Spleen (tissue), 11 donors: Measurements from ENCODE around the gene SRD5A1. TPM values are rescaled to one million over a fixed set of nuclear protein-coding genes. Genes with fewer than 3 reads are reported as not detected.

Experiments
- DNase-seq: peaks from one replicate; pipeline ENCODE4 v3.0.0-alpha.2; 2020
- H3K27ac ChIP-seq, 8 donors: fragments of 200-600 bp; sonication (generic) in 7 of 8; 1 replicate in 4 of 8; 2 replicates in 4 of 8; pipeline versions ENCODE4 v1.5.0 to v1.8.0; 2016 to 2021; ENCODE audit warnings: inconsistent platforms in 4 of 8, mild to moderate bottlenecking in 4 of 8, moderate library complexity in 1 of 8
- H3K27me3 ChIP-seq, 7 donors: fragments of 200-600 bp; sonication (generic) in 6 of 7; replicated peaks in 1 of 7; 1 replicate in 4 of 7; 2 replicates in 3 of 7; pipeline versions ENCODE4 v1.5.0 to v1.8.0; 2016 to 2021; ENCODE audit warnings: inconsistent platforms in 3 of 7, mild to moderate bottlenecking in 1 of 7
- H3K36me3 ChIP-seq, 6 donors: fragments of 200-600 bp; sonication (generic) in 5 of 6; 1 replicate in 4 of 6; 2 replicates in 2 of 6; pipeline versions ENCODE4 v1.5.0 to v1.8.0; 2016 to 2021; ENCODE audit warnings: inconsistent platforms in 2 of 6
- H3K4me1 ChIP-seq, 6 donors: fragments of 200-600 bp; sonication (generic) in 5 of 6; 1 replicate in 3 of 6; 2 replicates in 3 of 6; pipeline versions ENCODE4 v1.5.0 to v1.8.0; 2016 to 2021; ENCODE audit warnings: inconsistent platforms in 3 of 6
- H3K4me3 ChIP-seq, 8 donors: fragments of 200-600 bp; sonication (generic) in 7 of 8; 1 replicate in 4 of 8; 2 replicates in 4 of 8; pipeline versions ENCODE4 v1.5.0 to v1.8.0; 2016 to 2021; ENCODE audit warnings: inconsistent platforms in 4 of 8, mild to moderate bottlenecking in 4 of 8, moderate library complexity in 2 of 8
- H3K9me3 ChIP-seq, 8 donors: fragments of 200-600 bp; sonication (generic) in 7 of 8; 1 replicate in 4 of 8; 2 replicates in 4 of 8; pipeline versions ENCODE4 v1.5.0 to v1.8.0; 2016 to 2021; ENCODE audit warnings: inconsistent platforms in 4 of 8
- POLR2A ChIP-seq, 3 donors: fragments of 450-650 bp; IDR thresholded peaks; one replicate each; pipeline ENCODE4 v1.5.1; 2017; ENCODE audit warnings: antibody characterized with exemption in 3 of 3, mild to moderate bottlenecking in 1 of 3
- POLR2AphosphoS5 ChIP-seq, 3 donors: sonication (generic); formaldehyde crosslinking; IDR thresholded peaks; one replicate each; pipeline ENCODE4 v1.5.1; 2017; ENCODE audit warnings: antibody characterized with exemption in 3 of 3
- WGBS, 5 donors: extraction: QIAGEN DNeasy Blood & Tissue Kit in 3 of 5; methylation state at CpG; one replicate each; pipeline versions ENCODE4 v1.1.5 to v1.1.7; 2013 to 2018; 5-methylcytosine and 5-hydroxymethylcytosine counted together
- intact Hi-C: fragments of 100-400 bp; cut with DNase I; formaldehyde crosslinking; loops from one replicate; pipeline ENCODE4 v1.15.0; 2023; ENCODE audit warnings: low total_unique reads
- polyA plus RNA-seq, 3 donors: library from polyadenylated mRNA; stranded (reverse); fragments of 200-250 nt; gene quantifications; one replicate each; pipeline ENCODE4 v1.2.1, GENCODE V29; 2013
- total RNA-seq, 7 donors: library from RNA; depleted of rRNA in 3 of 7; stranded (reverse); fragments of >200 nt in 3 of 7; fragmentation: NEBNext Ultra II Directional in 4 of 7; extraction: Animal tissue kit (Norgen Biotek cat#: 25700) in 4 of 7; gene quantifications; one replicate each; pipeline versions ENCODE4 v1.1.0 to v1.2.1, GENCODE V29; 2016 to 2021
- TF ChIP-seq, protein P1 (sequence below), 11 experiments: fragments of 200-600 bp in 7 of 11; fragments of 450-650 bp in 4 of 11; sonication (generic) in 4 of 11; IDR thresholded peaks in 8 of 11; conservative IDR thresholded peaks in 3 of 11; 1 replicate in 7 of 11; 2 replicates in 4 of 11; pipeline versions ENCODE4 v1.4.0 to v1.8.0; 2016 to 2021; ENCODE audit warnings: antibody characterized with exemption in 11 of 11, inconsistent platforms in 4 of 11, mild to moderate bottlenecking in 1 of 11
- donor health status: healthy with polysubstance abuse.
- donor health status: DM: no; HTN: no; CAD: no; lungs with moderate emphysema.
- donor health status: DM: no; HTN: no; CAD: no.
- donor health status: Bipolar disorder and iron deficiency.
- donor health status: healthy.
- donor health status: DM: no; HTN: no; CAD: no.
- donor health status: DM: yes; HTN: yes; CAD: no.

Gene SRD5A1
- total and polyA plus RNA-seq, 10 donors = 2.5 to 9.3 (median 5.7) TPM

DNA sequence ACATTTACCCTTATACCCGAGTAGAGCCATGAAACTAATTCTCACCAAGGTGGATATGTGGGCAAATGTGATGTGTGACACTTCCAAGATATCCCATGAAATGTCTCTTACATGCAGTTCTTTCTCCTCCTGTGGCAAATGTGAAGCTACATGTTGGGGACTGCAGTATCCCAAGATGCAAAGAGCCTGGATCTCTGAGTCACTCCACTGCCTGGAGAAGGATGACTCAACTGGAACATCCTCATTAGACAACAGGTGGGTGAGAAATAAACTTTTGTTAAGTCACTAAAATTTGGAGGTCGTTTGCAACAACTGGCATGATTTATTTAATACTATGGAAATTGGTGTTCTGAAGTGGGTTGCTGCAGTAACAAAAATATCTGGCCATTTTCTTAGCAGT is 43.5 kb downstream of the SRD5A1 start:
- H3K4me3 ChIP-seq = no peak overlapping the region
- WGBS, 5 donors = 55 to 85% (median 71%) methylated on average over 2 of the region's 2 CpGs
- TF ChIP-seq POLR2AphosphoS5 (IDR thresholded peaks at IDR 0.05) (no peak), POLR2A (IDR thresholded peaks at IDR 0.05) (no peak)
- TF ChIP-seq, protein P1, sequence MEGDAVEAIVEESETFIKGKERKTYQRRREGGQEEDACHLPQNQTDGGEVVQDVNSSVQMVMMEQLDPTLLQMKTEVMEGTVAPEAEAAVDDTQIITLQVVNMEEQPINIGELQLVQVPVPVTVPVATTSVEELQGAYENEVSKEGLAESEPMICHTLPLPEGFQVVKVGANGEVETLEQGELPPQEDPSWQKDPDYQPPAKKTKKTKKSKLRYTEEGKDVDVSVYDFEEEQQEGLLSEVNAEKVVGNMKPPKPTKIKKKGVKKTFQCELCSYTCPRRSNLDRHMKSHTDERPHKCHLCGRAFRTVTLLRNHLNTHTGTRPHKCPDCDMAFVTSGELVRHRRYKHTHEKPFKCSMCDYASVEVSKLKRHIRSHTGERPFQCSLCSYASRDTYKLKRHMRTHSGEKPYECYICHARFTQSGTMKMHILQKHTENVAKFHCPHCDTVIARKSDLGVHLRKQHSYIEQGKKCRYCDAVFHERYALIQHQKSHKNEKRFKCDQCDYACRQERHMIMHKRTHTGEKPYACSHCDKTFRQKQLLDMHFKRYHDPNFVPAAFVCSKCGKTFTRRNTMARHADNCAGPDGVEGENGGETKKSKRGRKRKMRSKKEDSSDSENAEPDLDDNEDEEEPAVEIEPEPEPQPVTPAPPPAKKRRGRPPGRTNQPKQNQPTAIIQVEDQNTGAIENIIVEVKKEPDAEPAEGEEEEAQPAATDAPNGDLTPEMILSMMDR (IDR thresholded peaks at IDR 0.05 in 8 of 11, conservative IDR thresholded peaks at IDR 0.05 in 3 of 11) = no peak
- DNase-seq = no peak
- H3K27me3 ChIP-seq = peaks cover 0 to 7% (median 0%) of the 10 kb centered on the region in 7 donors
- intact Hi-C loops = no loop called here
- no peaks in the 10 kb centered on the region for H3K4me1 ChIP-seq
- H3K36me3 ChIP-seq = peaks cover 0 to 9% (median 0%) of the 10 kb centered on the region in 6 donors
- H3K9me3 ChIP-seq = peaks cover 0 to 10% (median 0%) of the 10 kb centered on the region in 8 donors
- H3K27ac ChIP-seq = no peak overlapping the region

DNA sequence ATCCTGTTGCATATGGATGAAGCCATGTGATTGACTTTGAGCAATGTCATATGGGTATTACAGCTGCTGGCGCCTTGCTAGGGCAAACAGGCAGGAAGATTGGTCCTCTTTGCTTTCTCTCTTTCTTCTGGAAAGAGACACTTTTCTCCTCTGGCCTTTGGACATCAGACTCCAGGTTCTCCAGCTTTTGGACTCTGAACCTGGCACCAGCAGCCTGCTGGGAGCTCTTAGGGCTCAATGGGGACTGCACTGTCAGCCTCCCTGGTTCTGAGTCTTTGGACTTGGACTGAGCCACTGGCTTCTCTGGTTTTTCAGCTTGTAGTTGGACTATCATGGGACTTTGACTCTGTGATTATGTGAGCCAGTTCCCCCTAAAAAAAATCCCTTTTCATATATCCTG is 45.1 kb downstream of the SRD5A1 start:
- DNase-seq = no peak
- peaks cover 0 to 4% (median 0%) of the 10 kb centered on the region in 6 donors for H3K36me3 ChIP-seq
- H3K4me3 ChIP-seq = no peak overlapping the region
- H3K27me3 ChIP-seq = peaks cover 0 to 17% (median 0%) of the 10 kb centered on the region in 7 donors
- 55 to 92% (median 85%) methylated on average over 1 of the region's 1 CpG for WGBS, 5 donors
- intact Hi-C loops = no loop called here
- TF ChIP-seq POLR2AphosphoS5 (IDR thresholded peaks at IDR 0.05) (no peak), POLR2A (IDR thresholded peaks at IDR 0.05) (no peak)
- TF ChIP-seq, protein P1 (IDR thresholded peaks at IDR 0.05 in 8 of 11, conservative IDR thresholded peaks at IDR 0.05 in 3 of 11) = no peak
- peaks cover 0 to under 1% (median 0%) of the 10 kb centered on the region in 8 donors for H3K9me3 ChIP-seq
- H3K4me1 ChIP-seq = no peaks in the 10 kb centered on the region
- H3K27ac ChIP-seq = no peak overlapping the region

DNA sequence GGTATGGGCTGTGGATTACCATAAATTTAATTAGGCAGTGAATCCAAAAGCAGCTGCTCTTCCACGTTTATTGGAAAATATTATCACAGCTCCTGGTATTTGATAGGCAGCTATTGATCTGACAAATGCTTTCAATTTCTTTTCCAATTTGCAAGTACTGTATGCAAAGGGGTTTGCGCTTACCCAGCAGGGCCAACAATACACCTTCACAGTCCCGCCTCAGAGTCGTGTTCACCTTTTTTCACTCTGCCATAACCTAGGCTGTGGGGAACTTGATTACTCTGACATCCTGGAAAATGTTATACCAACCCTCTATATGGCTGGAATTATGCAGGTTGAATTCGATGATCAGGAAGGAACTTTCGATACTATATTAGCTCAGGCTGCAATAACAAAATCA is 47.7 kb downstream of the SRD5A1 start:
- TF ChIP-seq POLR2A (IDR thresholded peaks at IDR 0.05) = no peak
- TF ChIP-seq, protein P1 (IDR thresholded peaks at IDR 0.05 in 8 of 11, conservative IDR thresholded peaks at IDR 0.05 in 3 of 11) = no peak
- TF ChIP-seq POLR2AphosphoS5 (IDR thresholded peaks at IDR 0.05) = no peak
- H3K4me1 ChIP-seq = no peaks in the 10 kb centered on the region

DNA sequence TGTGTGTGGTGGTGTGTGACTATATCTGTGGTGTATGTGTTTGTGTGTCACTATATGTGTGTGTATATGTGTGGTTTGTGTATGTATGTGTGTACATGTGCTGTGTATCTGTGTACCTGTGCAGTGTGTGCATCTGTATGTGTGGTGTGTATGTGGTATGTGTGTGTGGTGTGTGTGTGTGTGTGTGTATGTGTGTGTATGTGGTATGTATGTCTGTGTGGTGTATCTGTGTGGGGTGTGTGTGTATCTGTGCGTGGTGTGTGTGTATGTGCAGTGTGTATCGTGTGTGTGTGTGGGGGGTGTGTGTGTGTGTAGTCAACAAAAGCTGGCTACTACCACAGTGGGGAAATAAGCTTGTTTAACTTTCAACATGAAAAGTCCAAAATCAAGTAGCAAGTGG is 48.4 kb downstream of the SRD5A1 start:
- intact Hi-C loops = no loop called here

More for the DNA sequence above, 47.7 kb downstream of the SRD5A1 start:
- Histone ChIP-seq H3K9me3 (no peaks in the 10 kb centered on the region), H3K27ac (no peak overlapping the region), H3K36me3 (no peaks in the 10 kb centered on the region), H3K27me3 (peaks cover 0 to 38% (median 0%) of the 10 kb centered on the region in 7 donors), H3K4me3 (no peak overlapping the region)
- no peak for DNase-seq
- WGBS, 5 donors = 60 to 67% (median 65%) methylated on average over 6 of the region's 6 CpGs
- intact Hi-C loops = no loop called here

More for the DNA sequence above, 48.4 kb downstream of the SRD5A1 start:
- Histone ChIP-seq H3K4me1 (peaks cover 0 to under 1% (median 0%) of the 10 kb centered on the region in 6 donors), H3K27me3 (peaks cover 0 to 46% (median 0%) of the 10 kb centered on the region in 7 donors), H3K4me3 (no peak overlapping the region), H3K27ac (no peak overlapping the region), H3K36me3 (no peaks in the 10 kb centered on the region), H3K9me3 (no peaks in the 10 kb centered on the region)
- no peak for DNase-seq
- WGBS, 5 donors = 45 to 94% (median 48%) methylated on average over 2 of the region's 2 CpGs
- TF ChIP-seq, protein P1 (IDR thresholded peaks at IDR 0.05 in 8 of 11, conservative IDR thresholded peaks at IDR 0.05 in 3 of 11) = no peak
- TF ChIP-seq POLR2A (IDR thresholded peaks at IDR 0.05) (no peak), POLR2AphosphoS5 (IDR thresholded peaks at IDR 0.05) (no peak)
